Adipose tissue (tissue), 3 donors: ENCODE results near the gene LMO1. TPM values are rescaled to one million over a fixed set of nuclear protein-coding genes. Genes with fewer than 3 reads are reported as not detected.

ENCODE experiments used
- H3K27ac ChIP-seq: one replicate; pipeline ENCODE4 v1.5.1; 2013; ENCODE audit warnings: low read depth, low read length
- WGBS, 3 donors: extraction: QIAGEN DNeasy Blood & Tissue Kit; methylation state at CpG; one replicate each; pipeline ENCODE4 v1.1.7; 2013; 5-methylcytosine and 5-hydroxymethylcytosine counted together
- polyA plus RNA-seq, 3 donors: library from polyadenylated mRNA; stranded (reverse); fragments of 200-250 nt; gene quantifications; one replicate each; pipeline ENCODE4 v1.2.3, GENCODE V29; 2013
- donor health status: healthy with polysubstance abuse.
- donor health status: Bipolar disorder and iron deficiency.
- donor health status: healthy.

LMO1 gene
- polyA plus RNA-seq, 3 donors: 0.10 to 0.54 TPM; not detected in 1

DNA sequence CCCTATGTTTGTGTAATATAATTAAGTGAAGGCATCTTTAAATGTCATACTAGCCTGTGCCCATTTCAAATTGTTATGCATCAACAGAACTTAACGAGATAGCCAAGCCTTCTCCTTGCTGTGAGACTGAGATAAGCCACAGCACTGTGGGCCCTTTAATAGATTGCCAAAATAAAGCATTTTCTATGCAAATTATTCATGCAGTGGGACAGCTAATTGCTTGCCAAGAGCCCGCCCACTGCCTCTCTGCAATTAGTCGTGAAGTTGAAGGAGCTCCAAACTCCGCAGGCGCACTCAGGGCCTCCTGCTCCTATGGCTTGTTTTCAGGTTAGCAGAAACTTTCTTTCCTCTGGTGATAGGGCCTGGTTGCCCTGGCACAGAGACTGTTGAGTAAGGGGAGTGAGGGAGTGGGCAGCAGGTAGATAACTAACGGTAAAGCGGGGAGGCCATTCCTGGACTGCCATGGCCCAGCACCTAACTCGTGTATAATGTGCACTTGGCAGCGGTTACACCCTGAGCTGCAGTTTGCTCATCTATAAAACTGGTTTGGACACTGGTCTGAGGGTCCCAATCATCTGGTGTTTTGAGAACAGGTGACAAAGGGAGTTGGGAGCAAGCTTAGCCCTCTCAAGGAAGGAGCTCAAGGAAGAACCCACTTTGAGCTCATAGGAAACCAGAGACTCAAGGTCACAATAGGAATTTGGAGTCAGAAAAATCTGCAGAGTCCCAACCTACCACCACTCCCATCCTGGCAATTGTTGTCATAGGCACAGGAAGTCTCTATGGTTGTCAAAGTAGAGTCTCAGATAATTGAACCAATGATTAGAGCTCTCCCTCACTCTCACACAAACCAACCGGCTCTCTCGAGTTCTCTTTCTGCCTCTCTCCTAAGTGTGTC is 60.9 kb downstream of the LMO1 start:
- H3K27ac ChIP-seq: no peak overlapping the region
- WGBS, 3 donors: 75 to 86% (median 79%) methylated on average over 11 of the region's 11 CpGs

DNA sequence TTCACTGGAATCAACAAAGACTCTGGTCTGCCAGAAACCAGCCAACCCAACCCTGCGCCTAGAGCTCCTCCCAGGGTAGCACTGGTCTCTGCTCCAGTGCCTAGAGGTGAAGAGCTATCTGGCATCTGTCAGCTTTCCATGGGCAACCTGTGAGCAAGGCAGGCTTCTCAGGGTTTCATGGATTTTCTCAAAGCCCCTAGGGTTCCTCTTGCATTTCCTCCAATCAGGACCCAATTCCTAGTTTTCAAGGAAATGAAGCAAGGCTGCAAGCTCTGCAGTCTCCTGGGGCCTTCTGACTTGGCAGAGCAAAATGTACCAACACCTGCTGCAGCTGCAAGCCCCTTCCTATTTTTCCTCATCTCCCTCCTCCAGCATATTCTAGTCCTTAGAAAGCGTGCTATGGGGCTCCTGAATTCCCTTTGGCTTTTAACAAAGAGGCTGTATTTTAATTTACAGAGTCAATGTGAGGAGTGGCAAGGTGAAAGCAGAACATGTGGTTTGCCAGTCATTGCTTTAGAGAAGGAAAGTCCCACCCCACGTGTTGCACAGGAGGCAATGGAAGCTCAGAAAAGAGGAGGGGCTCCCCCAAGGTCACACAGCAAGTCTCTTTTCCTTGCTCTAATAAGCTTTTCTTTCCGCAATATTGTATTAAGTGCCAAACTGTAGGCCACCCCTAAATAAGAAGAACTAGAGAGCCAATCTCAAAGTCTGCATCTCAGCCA is 61.9 kb downstream of the LMO1 start:
- H3K27ac ChIP-seq: no peak overlapping the region
- 41 to 70% (median 43%) methylated on average over 4 of the region's 4 CpGs for WGBS, 3 donors

DNA sequence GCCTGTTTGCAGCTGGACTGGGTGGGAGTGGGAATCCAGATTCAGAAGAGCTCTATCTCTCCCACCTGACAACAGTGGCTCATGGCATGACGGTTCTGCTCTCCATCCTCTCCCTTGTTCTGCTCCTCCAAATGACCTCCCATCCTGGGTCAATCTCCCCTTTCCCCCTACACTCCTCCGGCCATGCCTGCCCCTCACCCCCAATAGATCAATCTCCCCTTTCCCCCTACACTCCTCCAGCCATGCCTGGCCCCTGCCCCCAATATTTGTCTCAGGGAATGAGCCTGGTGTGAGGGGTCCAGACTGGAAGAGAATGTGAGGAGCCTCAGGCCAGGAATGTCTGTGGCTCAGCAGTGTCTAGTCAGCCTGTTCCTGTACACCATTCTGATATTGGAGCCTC is 64.0 kb downstream of the LMO1 start:
- no peak overlapping the region for H3K27ac ChIP-seq
- 59 to 83% (median 65%) methylated on average over 1 to 2 of the region's 2 CpGs for WGBS, 3 donors

DNA sequence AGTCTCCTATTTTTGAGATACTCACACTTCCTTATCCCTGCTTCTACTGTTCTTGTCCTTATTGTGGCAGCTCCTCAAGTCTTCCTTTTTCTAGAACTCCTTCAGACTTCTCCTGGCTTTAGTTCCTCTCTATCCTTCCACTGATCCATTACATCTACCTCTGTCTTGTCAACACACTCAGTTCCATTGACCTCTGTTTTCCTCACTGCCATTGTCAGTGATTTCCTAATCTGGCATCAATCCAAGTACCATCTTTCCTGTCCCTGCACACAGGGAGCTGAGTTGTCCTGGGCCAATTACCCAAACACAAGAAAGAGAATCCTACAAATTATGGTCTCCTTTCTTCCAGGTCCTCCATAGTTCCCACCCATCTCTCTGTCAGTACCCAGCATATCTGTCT is 66.9 kb downstream of the LMO1 start:
- H3K27ac ChIP-seq: no peak overlapping the region

DNA sequence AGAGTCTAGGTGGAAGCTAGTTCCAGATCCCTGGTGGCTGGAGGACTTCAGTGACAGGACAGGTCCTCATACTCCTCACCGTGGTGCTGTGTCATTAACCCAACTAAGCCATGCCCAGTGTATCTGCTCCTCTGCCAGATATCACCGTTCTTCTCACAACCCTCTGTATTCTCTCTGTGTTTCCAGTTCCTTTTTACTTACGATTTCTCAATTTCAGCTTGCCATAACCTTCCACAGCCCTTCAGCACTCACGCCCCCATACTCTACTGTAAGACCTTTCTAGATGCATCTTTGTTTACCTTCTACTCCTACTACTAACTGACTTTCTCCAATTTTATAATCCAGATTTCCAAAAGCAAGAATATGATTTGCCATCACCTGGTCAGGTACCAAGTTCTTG is 68.7 kb downstream of the LMO1 start:
- no peak overlapping the region for H3K27ac ChIP-seq
- WGBS, 3 donors: 49 to 64% (median 60%) methylated on average over 4 of the region's 4 CpGs

DNA sequence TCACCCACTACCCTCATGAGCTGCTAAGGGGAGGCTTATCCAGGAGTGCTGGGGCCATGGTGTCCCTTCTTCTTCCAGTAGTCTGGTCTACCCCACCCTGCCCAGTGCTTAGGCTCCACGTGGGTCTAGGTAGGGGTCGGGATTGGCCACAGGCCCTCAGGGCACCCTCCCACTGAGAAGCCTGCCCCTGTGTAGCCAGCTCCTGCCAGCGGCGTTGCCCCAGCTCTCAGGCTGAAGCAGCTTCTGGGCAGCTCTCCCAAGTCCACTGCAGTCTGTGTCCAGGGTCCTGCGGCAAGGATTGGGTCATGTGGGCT is 70.8 kb downstream of the LMO1 start:
- H3K27ac ChIP-seq: no peak overlapping the region
- WGBS, 3 donors: 18 to 52% (median 51%) methylated on average over 5 of the region's 5 CpGs

DNA sequence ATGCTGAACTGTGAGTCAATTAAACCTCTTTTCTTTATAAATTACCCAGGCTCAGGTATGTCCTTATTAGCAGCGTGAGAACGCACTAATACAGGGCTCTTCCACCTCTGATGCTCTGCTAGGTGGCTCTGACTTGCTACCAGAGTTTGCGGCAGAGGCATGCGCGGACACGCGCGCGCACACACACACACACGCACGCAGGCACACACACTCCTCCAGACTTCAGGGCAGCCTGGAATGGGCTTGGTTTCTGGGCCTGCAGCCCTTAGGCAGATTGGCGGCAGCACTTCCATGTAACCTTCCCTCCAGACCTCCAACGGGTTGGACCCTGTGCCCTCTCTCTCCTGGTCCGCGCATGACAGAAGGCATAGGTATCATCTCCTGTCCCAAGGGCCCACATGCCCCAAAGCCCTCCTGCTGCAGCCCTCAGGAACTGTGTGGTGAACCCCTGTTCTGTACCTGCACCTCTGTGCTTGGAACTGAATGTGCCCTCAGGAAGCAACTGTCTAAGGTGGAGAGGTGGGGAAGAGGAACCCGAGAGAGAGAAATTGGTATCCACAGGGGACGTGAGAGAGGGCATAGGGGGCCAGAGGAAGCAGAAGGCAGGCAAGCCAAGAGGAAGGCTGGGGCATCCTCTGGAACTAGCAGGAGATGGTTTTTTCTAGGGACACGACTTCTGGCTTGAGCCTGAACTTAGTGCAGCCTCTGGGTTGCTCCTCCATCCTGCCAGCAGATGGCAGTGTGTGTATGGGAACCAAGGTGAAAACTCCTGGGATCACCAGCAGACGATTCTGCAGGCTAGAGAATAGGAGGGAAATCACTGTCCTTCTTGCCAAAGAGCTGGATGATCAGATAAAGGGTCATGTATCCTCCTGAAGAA is 71.4 kb downstream of the LMO1 start:
- H3K27ac ChIP-seq: no peak overlapping the region
- WGBS, 3 donors: 72 to 74% (median 73%) methylated on average over 19 of the region's 19 CpGs

DNA sequence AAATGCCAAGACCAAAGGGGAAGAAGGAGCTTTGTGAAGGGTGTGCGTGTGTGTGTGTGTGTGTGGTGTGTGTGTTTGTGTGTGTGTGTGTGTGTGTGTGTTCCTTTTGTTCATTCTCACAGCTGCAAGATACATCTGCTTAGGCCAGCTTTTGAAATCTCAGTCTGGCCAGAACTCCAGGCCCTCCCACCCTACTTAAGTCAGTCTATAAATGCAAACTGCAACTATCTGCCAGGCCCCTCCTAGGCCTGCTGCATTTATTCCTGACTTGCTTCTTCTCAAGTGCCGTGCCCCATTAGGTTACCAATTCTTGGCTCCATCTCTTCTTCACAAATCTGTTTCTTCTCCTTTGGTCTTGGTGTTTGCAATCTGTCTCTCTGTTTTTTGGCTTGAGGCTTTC is 73.2 kb downstream of the LMO1 start:
- no peak overlapping the region for H3K27ac ChIP-seq
- WGBS, 3 donors: 31 to 41% (median 40%) methylated on average over 2 of the region's 2 CpGs

DNA sequence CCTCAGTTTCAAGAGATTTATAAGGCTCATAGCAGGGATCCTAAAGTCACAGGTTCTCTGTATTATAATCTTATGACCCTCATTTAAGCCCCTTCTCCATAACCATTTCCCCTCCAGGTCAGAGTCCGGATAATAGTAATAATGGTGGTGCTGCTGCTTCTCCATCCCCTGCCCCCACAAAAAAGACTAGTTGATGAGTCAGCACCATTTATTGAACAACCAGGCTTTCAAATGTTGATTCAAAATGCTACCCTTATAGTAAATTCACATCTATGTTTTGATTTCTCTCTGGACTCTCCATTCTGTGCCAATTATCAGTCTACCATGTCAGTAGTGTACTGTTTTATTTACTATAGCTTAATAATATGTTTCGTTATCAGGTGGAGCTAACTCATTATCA is 77.2 kb downstream of the LMO1 start:
- no peak overlapping the region for H3K27ac ChIP-seq
- 90 to 94% (median 90%) methylated on average over 2 of the region's 2 CpGs for WGBS, 3 donors

DNA sequence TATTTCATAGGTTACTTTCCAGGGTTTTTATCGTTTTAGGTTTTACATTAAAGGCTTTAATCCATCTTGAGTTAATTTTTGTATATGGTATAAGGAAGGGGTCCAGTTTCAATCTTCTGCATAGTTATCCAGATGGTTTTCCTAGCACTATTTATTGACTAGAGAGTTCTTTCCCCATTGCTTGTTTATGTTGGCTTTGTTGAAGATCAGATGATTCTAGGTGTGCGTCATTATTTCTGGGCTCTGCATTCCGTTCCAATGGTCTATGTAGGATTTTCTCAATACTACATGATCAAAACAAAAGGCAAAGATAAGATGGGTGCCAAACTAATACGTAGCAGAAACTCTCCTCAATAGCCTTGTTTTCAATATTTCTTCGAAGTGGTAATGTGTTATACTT is 80.6 kb downstream of the LMO1 start:
- WGBS, 3 donors: 70 to 77% (median 73%) methylated on average over 5 of the region's 5 CpGs
- no peak overlapping the region for H3K27ac ChIP-seq

DNA sequence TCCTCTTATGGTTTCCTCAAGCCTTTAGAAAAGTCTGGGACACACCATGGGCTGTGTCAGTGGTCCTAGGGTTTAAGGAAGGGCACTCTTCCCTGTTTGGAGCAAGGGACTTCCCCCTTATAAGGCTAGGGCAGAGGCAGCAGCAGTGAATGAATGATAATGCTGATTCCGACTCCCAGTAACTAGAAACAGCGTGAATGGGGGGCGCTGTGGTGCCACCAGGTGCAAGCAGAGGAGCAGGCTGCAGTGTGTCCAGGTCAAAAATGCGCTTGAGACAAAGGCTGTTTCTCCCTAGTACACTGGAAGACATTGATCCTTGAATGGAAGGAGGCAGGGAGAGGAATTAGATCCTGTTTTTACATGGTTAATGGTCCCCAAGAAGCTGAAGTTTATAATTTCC is 83.2 kb downstream of the LMO1 start:
- no peak overlapping the region for H3K27ac ChIP-seq
- WGBS, 3 donors: 49 to 60% (median 52%) methylated on average over 4 of the region's 4 CpGs

DNA sequence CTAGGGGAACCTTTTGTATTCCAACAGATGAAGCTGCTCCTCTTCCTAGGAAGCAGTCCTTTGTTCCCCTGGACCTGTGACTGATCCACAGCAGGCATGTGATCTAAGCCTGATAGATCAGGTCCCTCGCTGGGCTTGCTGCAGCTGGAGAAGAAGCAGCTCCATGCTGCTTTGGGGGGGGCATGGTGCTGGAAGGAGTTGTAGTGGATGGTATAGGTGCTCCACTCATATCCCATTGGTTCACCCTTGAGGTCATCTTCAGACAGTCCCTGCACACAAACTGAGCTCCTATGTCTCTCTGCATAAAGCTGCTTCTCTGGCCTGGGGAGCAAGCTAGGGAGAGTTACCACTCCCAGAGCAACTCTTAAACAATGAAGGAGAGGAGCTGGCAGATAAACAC is 85.4 kb downstream of the LMO1 start:
- H3K27ac ChIP-seq: no peak overlapping the region
- 65 to 69% (median 68%) methylated on average over 1 of the region's 1 CpG for WGBS, 3 donors

DNA sequence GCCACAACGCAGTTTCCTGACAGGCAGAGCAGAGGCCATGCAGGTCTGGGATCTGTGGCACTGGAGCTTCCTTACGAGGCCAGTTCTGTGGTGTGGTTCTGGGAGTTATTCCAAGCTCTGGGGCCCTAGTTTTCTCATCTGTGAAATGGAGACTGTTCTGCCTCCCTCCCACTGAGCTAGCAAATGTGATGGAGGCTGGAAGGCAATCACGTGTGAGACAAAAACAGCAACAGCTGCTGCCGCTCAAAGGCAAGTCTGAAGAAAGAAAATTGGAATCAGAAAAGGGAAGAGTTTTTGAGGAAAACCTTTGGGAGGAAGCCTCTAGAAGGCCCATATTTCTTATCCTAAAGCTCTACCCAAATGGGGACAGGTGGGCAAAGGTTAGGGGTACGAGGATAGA is 86.5 kb downstream of the LMO1 start:
- H3K27ac ChIP-seq: no peak overlapping the region
- 52 to 59% (median 54%) methylated on average over 5 of the region's 5 CpGs for WGBS, 3 donors

Other genes with a start within 250 kb of the LMO1 start
- 10 to 100 TPM in 1 of 3 donors, 1 to 10 TPM in 2; 1.2 to 16.1 (median 2.7) TPM for gene TUB, start 182.7 kb downstream of the LMO1 start, polyA plus RNA-seq
- 10 to 100 TPM in 1 of 3 donors, 1 to 10 TPM in 2; 2.0 to 10.3 (median 2.1) TPM for gene RIC3, start 94.9 kb downstream of the LMO1 start, polyA plus RNA-seq